HEK293 (cell line): ENCODE measurements around the gene MTHFD1.

Experiments used
- GLIS2 ChIP-seq: fragments of 450-650 bp; formaldehyde crosslinking; IDR thresholded peaks from 2 replicates; pipeline ENCODE4 v1.5.1; 2016; ENCODE audit warnings: missing biosample characterization, missing genetic modification characterization
- HOXD13 ChIP-seq: sonication (generic); formaldehyde crosslinking; IDR thresholded peaks from 2 replicates; pipeline ENCODE4 v1.8.0; 2022; ENCODE audit warnings: missing genetic modification reagents, borderline replicate concordance
- KLF1 ChIP-seq: fragments of 450-650 bp; formaldehyde crosslinking; IDR thresholded peaks from 2 replicates; pipeline ENCODE4 v1.5.1; 2016; ENCODE audit warnings: missing biosample characterization, missing genetic modification characterization
- KLF7 ChIP-seq: fragments of 450-650 bp; formaldehyde crosslinking; IDR thresholded peaks from 2 replicates; pipeline ENCODE4 v1.5.1; 2016; ENCODE audit warnings: missing biosample characterization, missing genetic modification characterization, borderline replicate concordance
- PRDM1 ChIP-seq: fragments of 450-650 bp; formaldehyde crosslinking; IDR thresholded peaks from 2 replicates; pipeline ENCODE4; 2016; ENCODE audit warnings: missing biosample characterization, missing genetic modification characterization
- RBAK ChIP-seq: fragments of 450-650 bp; formaldehyde crosslinking; IDR thresholded peaks from 2 replicates; pipeline ENCODE4 v1.5.1; 2016; ENCODE audit warnings: missing biosample characterization, missing genetic modification characterization
- TCF7L2 ChIP-seq: IDR thresholded peaks from 2 replicates; pipeline ENCODE4 v1.6.1; 2011; ENCODE audit warnings: low read depth, mild to moderate bottlenecking, inconsistent platforms, low read length, moderate library complexity, borderline replicate concordance
- ZEB2 ChIP-seq: fragments of 450-650 bp; formaldehyde crosslinking; IDR thresholded peaks from 2 replicates; pipeline ENCODE4 v1.5.1; 2016; ENCODE audit warnings: missing biosample characterization, missing genetic modification characterization
- ZFP3 ChIP-seq: fragments of 450-650 bp; formaldehyde crosslinking; IDR thresholded peaks from 2 replicates; pipeline ENCODE4 v1.5.1; 2016; ENCODE audit warnings: low read depth, missing biosample characterization, missing genetic modification characterization
- ZNF10 ChIP-seq: fragments of 450-650 bp; formaldehyde crosslinking; IDR thresholded peaks from 2 replicates; pipeline ENCODE4 v1.5.1; 2017; ENCODE audit warnings: missing biosample characterization, missing genetic modification characterization
- ZNF19 ChIP-seq: fragments of 450-650 bp; formaldehyde crosslinking; IDR thresholded peaks from 2 replicates; pipeline ENCODE4; 2016; ENCODE audit warnings: missing biosample characterization, missing genetic modification characterization, low read depth
- ZNF211 ChIP-seq: fragments of 450-650 bp; formaldehyde crosslinking; IDR thresholded peaks from 2 replicates; pipeline ENCODE4 v1.5.1; 2016; ENCODE audit warnings: low read depth, missing biosample characterization, missing genetic modification characterization
- ZNF239 ChIP-seq: fragments of 450-650 bp; formaldehyde crosslinking; IDR thresholded peaks from 2 replicates; pipeline ENCODE4 v1.5.1; 2016; ENCODE audit warnings: missing biosample characterization, missing genetic modification characterization
- ZNF354C ChIP-seq: fragments of 450-650 bp; formaldehyde crosslinking; IDR thresholded peaks from 2 replicates; pipeline ENCODE4 v1.5.1; 2016; ENCODE audit warnings: missing biosample characterization, missing genetic modification characterization, low read depth, borderline replicate concordance
- ZNF426 ChIP-seq: fragments of 450-650 bp; formaldehyde crosslinking; IDR thresholded peaks from 2 replicates; pipeline ENCODE4 v1.5.1; 2017; ENCODE audit warnings: missing biosample characterization, missing genetic modification characterization, mild to moderate bottlenecking, inconsistent platforms, moderate library complexity
- ZNF433 ChIP-seq: fragments of 450-650 bp; formaldehyde crosslinking; IDR thresholded peaks from 2 replicates; pipeline ENCODE4 v1.5.1; 2016; ENCODE audit warnings: missing biosample characterization, missing genetic modification characterization, low read depth
- ZNF510 ChIP-seq: fragments of 450-650 bp; formaldehyde crosslinking; IDR thresholded peaks from 2 replicates; pipeline ENCODE4 v1.5.1; 2018; ENCODE audit warnings: mild to moderate bottlenecking, missing genetic modification characterization, missing biosample characterization; ENCODE audit not compliant: insufficient replicate concordance
- ZNF555 ChIP-seq: fragments of 450-650 bp; formaldehyde crosslinking; conservative IDR thresholded peaks from 2 replicates; pipeline ENCODE4 v1.5.1; 2017; ENCODE audit warnings: missing biosample characterization, mild to moderate bottlenecking, missing genetic modification characterization, inconsistent platforms
- ZNF654 ChIP-seq: fragments of 450-650 bp; formaldehyde crosslinking; IDR thresholded peaks from 2 replicates; pipeline ENCODE4 v1.5.1; 2016; ENCODE audit warnings: low read depth, missing biosample characterization, missing genetic modification characterization
- ZNF843 ChIP-seq: fragments of 450-650 bp; formaldehyde crosslinking; IDR thresholded peaks from 2 replicates; pipeline ENCODE4 v1.5.1; 2016; ENCODE audit warnings: missing biosample characterization, missing genetic modification characterization
- TF ChIP-seq, protein P1 (sequence below): fragments of 450-650 bp; formaldehyde crosslinking; IDR thresholded peaks from 2 replicates; pipeline ENCODE4 v1.5.1; 2016; ENCODE audit warnings: missing biosample characterization, missing genetic modification characterization
- TF ChIP-seq, protein P2 (sequence below): fragments of 450-650 bp; formaldehyde crosslinking; IDR thresholded peaks from 2 replicates; pipeline ENCODE4; 2016; ENCODE audit warnings: missing biosample characterization, missing genetic modification characterization
- TF ChIP-seq, protein P3 (sequence below): fragments of 450-650 bp; formaldehyde crosslinking; IDR thresholded peaks from 2 replicates; pipeline ENCODE4 v1.5.1; 2016; ENCODE audit warnings: missing biosample characterization, missing genetic modification characterization
- TF ChIP-seq, protein P4 (sequence below): fragments of 450-650 bp; formaldehyde crosslinking; IDR thresholded peaks from 2 replicates; pipeline ENCODE4 v1.5.1; 2017; ENCODE audit warnings: missing biosample characterization, mild to moderate bottlenecking, missing genetic modification characterization, moderate library complexity
- TF ChIP-seq, protein P5 (sequence below): fragments of 450-650 bp; formaldehyde crosslinking; IDR thresholded peaks from 2 replicates; pipeline ENCODE4 v1.5.1; 2016; ENCODE audit warnings: missing biosample characterization, missing genetic modification characterization, borderline replicate concordance
- TF ChIP-seq, protein P6 (sequence below): fragments of 450-650 bp; formaldehyde crosslinking; IDR thresholded peaks from 2 replicates; pipeline ENCODE4 v1.5.1; 2016; ENCODE audit warnings: missing biosample characterization, missing genetic modification characterization, low read depth

MTHFD1 gene

DNA sequence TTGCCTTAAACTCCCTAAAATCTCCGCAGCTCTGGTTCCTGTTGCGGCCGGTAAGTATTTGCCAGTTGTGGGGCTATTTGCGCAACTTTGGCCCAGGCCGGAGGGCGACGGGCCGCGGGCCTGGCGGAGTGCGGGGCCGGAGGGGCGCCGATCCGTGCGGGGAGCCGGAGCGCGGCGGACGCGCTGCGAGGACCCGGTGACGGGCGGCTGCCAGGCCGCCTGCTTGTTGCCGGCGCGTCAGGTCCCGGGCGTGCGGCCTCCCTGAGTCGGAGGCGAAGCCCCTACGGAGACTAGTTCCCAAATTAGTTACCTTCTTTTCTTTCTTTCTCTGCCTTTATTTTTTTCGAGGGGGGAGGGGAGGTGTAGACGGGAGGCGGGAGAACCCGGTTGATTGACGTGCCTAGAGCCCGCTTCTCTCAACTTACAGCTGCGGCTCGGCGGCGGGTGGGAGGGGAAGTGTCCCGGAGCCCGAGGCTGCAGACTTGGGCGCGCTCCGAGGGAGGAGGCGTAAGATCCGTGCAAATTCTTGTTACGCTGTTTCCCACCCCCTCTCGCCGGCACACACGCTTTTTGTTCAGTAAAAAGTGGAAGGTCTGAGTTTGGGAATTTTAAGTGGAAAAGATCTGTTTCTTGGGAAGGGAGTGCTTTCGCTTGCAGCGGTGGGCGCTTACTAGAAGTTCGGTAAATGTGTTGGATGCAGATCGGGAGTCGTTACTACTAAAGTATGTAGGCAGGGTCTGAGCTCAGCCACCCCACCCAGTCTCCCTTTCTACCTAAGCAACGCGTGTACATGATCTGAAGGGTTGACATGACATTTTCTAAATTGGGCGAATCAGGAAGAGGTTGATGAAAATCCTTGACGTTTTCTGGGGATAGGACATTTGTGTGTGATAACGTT, 117.0 kb downstream of the MTHFD1 start (continued):
- TF ChIP-seq, protein P1, sequence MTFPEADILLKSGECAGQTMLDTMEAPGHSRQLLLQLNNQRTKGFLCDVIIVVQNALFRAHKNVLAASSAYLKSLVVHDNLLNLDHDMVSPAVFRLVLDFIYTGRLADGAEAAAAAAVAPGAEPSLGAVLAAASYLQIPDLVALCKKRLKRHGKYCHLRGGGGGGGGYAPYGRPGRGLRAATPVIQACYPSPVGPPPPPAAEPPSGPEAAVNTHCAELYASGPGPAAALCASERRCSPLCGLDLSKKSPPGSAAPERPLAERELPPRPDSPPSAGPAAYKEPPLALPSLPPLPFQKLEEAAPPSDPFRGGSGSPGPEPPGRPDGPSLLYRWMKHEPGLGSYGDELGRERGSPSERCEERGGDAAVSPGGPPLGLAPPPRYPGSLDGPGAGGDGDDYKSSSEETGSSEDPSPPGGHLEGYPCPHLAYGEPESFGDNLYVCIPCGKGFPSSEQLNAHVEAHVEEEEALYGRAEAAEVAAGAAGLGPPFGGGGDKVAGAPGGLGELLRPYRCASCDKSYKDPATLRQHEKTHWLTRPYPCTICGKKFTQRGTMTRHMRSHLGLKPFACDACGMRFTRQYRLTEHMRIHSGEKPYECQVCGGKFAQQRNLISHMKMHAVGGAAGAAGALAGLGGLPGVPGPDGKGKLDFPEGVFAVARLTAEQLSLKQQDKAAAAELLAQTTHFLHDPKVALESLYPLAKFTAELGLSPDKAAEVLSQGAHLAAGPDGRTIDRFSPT, result no peak
- TF ChIP-seq HOXD13 (CRISPR knock-in tag) (no peak), KLF7 (tag by site-specific recombination) (no peak), GLIS2 (no peak), ZEB2 (tag by site-specific recombination) (peak; percentile 38; the same call in 1 of the 2 replicates), TCF7L2 (no peak), ZNF354C (tag by site-specific recombination) (no peak), ZNF510 (tag by site-specific recombination) (no peak), ZNF654 (tag by site-specific recombination) (no peak), KLF1 (no peak), ZNF10 (tag by site-specific recombination) (no peak), ZNF433 (tag by site-specific recombination) (no peak), RBAK (no peak), ZNF555 (tag by site-specific recombination) (no peak), ZNF426 (tag by site-specific recombination) (no peak), ZFP3 (tag by site-specific recombination) (no peak), ZNF19 (tag by site-specific recombination) (no peak), PRDM1 (tag by site-specific recombination) (no peak), ZNF239 (tag by site-specific recombination) (no peak), ZNF211 (tag by site-specific recombination) (no peak), ZNF843 (no peak)
- TF ChIP-seq, protein P2, sequence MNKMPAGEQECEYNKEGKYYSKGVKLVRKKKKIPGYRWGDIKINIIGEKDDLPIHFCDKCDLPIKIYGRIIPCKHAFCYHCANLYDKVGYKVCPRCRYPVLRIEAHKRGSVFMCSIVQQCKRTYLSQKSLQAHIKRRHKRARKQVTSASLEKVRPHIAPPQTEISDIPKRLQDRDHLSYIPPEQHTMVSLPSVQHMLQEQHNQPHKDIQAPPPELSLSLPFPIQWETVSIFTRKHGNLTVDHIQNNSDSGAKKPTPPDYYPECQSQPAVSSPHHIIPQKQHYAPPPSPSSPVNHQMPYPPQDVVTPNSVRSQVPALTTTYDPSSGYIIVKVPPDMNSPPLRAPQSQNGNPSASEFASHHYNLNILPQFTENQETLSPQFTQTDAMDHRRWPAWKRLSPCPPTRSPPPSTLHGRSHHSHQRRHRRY (tag by site-specific recombination), result no peak
- TF ChIP-seq, protein P3, sequence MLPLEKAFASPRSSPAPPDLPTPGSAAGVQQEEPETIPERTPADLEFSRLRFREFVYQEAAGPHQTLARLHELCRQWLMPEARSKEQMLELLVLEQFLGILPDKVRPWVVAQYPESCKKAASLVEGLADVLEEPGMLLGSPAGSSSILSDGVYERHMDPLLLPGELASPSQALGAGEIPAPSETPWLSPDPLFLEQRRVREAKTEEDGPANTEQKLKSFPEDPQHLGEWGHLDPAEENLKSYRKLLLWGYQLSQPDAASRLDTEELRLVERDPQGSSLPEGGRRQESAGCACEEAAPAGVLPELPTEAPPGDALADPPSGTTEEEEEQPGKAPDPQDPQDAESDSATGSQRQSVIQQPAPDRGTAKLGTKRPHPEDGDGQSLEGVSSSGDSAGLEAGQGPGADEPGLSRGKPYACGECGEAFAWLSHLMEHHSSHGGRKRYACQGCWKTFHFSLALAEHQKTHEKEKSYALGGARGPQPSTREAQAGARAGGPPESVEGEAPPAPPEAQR (tag by site-specific recombination), result no peak
- TF ChIP-seq, protein P4, sequence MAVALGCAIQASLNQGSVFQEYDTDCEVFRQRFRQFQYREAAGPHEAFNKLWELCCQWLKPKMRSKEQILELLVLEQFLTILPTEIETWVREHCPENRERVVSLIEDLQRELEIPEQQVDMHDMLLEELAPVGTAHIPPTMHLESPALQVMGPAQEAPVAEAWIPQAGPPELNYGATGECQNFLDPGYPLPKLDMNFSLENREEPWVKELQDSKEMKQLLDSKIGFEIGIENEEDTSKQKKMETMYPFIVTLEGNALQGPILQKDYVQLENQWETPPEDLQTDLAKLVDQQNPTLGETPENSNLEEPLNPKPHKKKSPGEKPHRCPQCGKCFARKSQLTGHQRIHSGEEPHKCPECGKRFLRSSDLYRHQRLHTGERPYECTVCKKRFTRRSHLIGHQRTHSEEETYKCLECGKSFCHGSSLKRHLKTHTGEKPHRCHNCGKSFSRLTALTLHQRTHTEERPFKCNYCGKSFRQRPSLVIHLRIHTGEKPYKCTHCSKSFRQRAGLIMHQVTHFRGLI (tag by site-specific recombination), result no peak
- TF ChIP-seq, protein P5, sequence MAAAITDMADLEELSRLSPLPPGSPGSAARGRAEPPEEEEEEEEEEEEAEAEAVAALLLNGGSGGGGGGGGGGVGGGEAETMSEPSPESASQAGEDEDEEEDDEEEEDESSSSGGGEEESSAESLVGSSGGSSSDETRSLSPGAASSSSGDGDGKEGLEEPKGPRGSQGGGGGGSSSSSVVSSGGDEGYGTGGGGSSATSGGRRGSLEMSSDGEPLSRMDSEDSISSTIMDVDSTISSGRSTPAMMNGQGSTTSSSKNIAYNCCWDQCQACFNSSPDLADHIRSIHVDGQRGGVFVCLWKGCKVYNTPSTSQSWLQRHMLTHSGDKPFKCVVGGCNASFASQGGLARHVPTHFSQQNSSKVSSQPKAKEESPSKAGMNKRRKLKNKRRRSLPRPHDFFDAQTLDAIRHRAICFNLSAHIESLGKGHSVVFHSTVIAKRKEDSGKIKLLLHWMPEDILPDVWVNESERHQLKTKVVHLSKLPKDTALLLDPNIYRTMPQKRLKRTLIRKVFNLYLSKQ, result no peak
- TF ChIP-seq, protein P6, sequence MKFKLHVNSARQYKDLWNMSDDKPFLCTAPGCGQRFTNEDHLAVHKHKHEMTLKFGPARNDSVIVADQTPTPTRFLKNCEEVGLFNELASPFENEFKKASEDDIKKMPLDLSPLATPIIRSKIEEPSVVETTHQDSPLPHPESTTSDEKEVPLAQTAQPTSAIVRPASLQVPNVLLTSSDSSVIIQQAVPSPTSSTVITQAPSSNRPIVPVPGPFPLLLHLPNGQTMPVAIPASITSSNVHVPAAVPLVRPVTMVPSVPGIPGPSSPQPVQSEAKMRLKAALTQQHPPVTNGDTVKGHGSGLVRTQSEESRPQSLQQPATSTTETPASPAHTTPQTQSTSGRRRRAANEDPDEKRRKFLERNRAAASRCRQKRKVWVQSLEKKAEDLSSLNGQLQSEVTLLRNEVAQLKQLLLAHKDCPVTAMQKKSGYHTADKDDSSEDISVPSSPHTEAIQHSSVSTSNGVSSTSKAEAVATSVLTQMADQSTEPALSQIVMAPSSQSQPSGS (tag by site-specific recombination), result no peak
